HG03378 (cell line): ENCODE results near the gene SMAD6.

ENCODE experiments used
- ATAC-seq: cut with Tn5 transposase; IDR thresholded peaks from one replicate; pipeline ENCODE4 v1.9.1; 2021; ENCODE audit warnings: mild to moderate bottlenecking, moderate library complexity; ENCODE audit not compliant: unreplicated experiment

Gene SMAD6

DNA sequence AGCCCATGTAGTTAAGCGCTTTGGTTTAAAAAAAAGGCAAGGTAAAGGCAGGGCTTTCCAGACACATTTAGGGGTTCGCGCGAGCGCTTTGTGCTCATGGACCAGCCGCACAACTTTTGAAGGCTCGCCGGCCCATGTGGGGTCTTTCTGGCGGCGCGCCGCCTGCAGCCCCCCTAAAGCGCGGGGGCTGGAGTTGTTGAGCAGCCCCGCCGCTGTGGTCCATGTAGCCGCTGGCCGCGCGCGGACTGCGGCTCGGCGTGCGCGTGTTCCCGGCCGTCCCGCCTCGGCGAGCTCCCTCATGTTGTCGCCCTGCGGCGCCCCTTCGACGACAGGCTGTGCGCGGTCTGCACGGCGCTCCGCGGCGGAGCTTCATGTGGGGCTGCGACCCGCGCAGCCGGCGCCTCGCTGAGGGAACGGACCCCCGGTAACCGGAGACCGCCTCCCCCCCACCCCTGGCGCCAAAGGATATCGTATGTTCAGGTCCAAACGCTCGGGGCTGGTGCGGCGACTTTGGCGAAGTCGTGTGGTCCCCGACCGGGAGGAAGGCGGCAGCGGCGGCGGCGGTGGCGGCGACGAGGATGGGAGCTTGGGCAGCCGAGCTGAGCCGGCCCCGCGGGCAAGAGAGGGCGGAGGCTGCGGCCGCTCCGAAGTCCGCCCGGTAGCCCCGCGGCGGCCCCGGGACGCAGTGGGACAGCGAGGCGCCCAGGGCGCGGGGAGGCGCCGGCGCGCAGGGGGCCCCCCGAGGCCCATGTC, 927 bp downstream of the SMAD6 start:
- ATAC-seq: no peak

DNA sequence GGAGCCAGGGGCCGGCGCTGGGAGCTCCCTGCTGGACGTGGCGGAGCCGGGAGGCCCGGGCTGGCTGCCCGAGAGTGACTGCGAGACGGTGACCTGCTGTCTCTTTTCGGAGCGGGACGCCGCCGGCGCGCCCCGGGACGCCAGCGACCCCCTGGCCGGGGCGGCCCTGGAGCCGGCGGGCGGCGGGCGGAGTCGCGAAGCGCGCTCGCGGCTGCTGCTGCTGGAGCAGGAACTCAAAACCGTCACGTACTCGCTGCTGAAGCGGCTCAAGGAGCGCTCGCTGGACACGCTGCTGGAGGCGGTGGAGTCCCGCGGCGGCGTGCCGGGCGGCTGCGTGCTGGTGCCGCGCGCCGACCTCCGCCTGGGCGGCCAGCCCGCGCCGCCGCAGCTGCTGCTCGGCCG, 1.5 kb downstream of the SMAD6 start:
- no peak for ATAC-seq

DNA sequence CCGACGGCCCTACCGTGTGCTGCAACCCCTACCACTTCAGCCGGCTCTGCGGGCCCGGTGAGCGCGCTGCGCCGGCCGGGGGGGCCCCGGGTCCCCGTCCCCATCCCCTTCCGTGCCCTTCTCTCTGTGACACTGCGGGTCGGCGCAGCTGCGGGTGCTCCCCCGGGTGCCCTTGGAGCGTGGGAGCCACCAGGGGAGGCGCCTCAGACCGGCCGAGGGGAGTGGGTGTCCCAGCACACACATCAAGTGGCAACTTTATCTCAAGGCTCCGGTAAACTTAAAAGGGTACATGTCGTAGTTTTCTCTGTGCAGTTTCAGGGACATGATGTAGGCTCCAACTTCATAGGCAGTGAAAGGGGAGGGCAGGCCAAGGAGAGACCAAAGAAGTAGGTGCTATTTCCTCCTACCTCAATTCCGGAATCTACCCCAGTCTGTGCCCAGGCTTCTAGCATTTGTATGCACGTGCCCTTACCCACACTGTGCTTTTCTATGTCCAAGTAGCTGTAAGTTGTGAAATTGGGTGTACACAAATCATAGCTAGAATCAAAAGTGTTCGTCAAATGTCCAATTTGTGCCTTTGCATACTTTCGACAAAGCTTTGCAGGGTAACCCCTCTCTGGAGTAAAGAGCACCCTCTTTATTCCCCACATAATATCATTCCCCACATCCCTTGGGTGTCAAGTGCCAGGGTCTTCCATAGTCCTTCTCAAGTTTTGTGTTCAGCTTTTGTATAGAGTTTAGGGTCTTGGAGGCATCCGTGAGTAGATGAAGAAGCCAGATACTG, 2.2 kb downstream of the SMAD6 start:
- ATAC-seq: no peak

DNA sequence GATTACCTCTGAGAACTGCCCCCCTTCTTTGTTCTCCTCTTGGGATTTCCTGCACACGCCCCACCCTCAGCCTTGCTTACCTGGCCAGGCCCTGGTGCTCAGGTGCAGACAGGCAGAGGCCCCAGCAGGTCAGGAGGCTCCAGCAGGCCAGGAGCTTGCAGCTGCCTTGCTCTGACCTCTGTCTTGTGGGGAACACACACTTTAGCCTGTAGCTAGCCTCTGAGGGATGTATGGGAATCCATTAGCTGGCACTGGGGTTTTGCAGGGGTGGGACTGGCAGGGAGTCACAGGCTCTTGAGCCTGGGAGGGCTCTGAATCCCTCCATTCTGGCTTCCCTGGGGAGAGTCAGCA, 2.7 kb downstream of the SMAD6 start:
- no peak for ATAC-seq

DNA sequence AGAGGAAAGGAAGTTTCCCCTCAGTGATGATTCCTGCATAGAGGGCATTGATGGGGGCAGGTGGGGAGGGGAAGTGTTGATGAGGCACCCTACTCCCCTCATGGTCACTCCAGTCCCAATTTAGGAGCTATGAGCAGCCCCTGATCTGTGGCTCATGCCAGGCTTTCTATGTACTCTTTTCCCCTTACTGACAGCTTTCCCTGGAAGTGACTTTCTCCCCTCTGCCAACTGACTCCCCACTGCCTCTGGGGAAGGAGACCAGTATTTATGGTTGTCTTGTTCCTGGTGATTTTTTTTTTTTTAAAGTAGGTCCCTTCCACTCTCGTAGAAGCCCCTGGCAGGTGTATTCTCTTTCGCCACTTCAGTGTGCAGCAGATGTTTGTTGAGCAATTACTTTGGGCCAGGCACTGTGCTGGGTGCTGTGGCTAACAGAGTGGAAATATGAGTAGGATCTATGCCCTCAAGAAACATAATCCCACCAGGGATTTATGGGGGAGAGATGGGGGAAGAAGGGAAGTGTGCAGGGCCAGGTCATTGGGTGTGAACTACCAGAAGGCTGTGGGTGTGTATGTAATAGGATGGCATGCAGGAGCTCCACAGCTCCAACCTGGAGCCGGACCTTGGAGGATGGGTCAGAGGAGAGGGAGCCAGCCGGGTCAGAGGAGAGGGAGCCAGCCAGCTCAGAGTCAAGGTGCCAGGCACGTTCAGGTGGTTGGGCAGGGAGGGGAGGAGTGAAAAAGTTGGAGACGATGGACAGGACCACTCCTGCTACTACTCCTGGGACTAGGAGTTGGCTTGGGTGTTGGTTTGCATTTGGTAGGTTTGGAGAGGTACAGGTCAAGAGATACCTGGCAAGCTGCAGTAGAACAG, 3.5 kb downstream of the SMAD6 start:
- no peak for ATAC-seq

DNA sequence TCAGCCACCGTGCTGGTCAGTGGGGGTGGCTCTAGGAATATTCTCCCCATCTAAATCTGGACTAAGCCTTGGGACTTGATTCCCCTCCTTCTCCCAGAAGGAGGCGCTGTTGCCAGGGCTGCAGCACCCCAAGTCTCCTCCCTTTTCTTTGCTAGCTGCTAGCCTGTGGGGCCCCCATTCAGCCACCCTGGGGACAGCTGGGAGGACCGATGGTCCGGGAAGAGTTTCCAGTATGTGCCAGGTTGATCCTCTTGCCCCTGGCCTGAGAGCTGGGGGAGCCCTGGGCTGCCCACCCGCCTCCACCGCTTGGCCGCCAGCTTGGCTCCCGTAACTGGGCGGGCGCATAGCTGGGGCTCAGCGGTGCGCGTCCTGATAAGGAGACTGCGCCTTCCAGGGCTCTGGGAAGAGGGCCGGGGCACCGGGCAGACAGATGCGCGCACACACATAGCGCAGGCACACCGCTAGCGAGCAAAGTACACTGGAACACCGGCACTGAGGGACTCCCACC, 4.2 kb downstream of the SMAD6 start:
- no peak for ATAC-seq

DNA sequence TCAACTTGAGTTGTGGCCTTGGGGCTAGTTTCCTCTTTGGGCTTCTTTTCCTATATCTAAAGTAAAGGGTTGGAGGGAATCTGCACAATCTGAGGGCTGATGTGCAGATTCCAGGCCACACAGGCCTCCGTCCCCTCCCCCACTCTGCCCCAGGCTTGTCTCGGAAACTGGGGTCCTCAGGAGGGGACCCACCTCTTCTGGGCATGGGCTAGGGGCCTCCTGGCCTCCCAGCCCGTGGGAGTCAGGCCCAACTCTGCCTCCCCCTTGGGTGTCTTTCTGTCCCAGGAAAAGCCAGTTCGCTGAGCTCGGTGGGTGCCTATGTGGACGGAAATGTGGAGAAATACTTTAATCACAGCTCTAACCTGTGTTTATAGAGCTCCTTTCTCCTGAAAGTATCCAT, 4.8 kb downstream of the SMAD6 start:
- no peak for ATAC-seq

DNA sequence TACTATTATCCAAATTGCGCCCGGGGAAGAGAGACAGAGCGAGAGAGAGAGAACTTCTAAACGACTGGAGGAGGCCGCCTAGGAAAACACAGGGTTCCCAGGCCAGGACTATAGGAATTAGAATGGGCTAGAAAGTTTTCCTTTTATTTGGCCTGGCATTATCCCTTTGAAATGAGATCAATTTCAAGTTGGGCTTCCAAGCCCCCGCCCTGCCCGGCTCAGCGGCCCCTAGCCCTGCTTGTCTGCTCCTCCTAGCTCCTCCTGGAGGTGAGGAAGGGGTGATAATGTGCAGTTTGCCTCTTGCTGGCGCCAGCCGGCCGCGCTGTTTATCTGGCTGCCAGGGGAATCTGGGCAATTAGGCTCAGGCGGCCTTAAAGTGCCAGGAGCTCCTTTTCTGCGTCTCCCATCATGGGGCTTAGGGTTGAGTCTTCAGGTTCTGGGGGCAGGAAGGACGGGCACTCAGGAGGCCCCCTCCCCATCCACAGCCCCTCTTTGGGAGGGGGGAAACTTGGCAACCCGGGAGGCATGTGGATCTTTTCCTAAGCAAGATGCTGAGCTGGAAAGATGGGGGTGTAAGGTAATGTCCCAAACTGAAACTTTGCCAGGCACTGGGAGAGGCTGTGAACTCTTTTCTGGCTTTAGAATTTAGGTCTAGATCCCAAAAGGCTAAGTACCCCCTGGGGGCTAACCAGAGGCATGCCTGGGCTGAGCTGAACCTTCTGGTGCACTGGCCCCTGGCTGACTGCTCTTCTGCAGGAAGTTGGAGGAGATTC, 5.5 kb downstream of the SMAD6 start:
- no peak for ATAC-seq

DNA sequence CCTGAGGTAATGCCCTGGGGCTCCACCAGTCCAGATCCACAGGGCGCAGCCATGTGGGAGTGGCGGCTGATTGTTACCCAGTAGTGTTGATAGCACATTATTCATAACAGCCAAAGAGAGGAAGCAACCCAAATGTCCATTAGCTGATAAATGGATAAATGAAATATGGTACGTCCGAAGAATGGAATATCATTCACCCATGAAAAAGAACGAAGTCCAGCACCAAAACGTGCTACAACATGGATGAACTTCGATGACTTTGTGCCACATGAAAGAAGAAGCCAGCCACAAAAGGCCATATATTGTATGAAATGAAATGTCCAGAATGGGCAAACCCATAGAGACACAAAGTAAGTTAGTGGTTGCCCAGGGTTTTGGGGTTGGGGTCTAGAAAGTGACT, 6.4 kb downstream of the SMAD6 start:
- ATAC-seq: no peak

DNA sequence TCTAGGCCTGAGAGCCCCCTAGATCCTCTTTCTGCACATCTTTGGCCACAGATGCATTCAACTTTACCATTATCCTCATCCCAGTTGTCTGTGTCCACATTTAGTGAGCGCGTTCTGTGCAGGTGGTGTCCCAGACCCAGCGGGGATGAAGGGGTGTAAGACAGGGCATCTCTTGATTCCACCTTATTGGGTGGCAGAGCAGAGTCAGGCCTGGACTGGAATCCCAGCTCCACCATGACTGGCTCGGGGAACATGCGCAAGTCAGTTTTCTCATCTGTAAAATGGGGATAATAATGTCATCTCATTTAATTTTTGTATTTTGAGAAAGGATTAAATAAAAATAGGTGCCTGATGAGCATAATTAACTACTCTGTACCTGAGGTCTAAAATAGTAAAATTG, 7.8 kb downstream of the SMAD6 start:
- ATAC-seq: no peak

DNA sequence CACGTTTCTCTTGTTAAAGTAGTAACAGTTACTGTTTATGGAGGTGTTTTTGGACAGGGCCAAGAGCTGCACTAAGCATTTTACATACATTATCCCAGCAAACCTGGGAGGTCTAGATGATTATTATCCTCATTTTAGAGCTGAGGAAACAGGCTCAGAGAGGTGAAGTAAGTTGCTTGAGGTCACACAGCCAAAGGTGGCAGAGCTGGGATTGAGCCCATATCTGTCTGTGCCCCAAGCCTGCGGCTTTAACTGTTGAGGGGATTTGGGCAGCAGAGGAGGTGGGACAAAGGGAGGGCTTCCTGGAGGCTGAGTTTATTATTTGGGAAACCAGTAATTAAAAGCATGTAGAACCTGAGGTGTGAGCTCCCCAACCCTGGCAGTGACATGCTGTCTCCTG, 9.2 kb downstream of the SMAD6 start:
- no peak for ATAC-seq

DNA sequence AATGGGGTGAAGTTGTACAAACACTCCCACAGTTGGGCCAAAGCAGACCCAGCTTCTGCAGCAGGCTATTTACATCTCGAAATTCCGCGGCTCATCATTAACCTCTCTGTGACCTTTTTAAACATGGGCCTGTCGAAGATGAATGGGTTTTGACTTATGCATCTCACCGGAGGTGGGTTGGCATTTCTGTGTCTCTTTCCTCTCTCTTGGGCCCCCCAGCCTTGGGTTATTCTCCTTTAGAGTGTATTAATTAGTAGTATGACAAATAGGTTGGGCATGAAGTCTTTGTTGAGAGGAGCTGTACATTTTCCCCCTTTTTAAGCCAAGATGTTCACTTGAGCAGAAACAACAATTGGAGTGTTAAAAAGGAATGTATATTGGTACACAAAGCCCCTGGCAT, 9.8 kb downstream of the SMAD6 start:
- ATAC-seq: no peak

DNA sequence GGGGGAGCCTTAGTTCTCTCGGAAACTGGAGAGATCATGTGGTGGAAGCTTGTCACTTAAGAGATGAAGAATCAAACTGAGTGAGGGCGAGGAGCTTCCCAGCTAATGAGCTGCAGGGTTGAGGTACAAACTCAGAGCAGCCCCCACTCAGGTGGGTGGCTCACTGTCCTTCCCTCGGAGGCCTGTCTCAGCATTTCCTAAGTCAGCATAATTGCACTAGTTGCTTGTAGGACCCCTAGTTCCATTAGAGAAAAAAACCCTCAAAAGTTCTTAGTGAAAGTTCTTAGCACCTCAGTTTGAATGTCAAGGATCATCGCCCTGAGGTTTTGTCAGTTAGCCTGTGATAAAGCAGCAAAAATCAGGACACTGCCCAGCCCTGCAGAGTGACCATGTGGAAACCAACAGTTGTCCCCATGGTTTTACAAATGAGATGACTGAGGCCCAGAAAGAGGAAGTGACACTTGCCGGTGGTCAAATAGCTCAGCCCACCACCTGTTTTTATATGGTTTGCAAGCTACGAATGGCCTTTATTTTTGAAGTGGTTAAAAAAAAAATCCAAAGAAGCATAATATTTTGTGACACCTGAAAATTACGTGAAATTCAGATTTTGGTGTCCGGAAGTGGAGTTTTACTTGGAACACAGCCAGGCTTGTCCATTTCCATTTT, 11.9 kb downstream of the SMAD6 start:
- no peak for ATAC-seq

DNA sequence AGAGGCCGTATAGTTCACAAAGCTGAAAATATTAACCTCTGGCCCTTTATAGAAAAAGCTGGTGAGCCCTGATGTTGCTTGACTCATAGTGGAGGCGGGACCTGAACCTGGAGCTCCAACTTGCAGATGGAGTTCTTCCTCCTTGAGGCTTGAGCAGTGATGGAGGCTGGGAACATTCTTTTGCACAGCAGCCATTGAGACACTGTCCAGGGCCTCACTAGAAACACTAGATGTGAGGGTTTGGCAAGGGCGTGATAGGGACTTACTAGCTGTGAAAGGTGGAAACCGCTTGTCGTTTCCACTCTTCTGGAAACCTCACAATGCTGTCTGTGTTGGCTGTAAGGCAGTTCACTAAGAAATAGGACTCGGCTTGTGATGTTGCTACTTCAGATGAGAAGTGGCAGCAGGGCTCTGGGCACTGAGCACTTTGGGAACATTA, 12.5 kb downstream of the SMAD6 start:
- ATAC-seq: no peak

DNA sequence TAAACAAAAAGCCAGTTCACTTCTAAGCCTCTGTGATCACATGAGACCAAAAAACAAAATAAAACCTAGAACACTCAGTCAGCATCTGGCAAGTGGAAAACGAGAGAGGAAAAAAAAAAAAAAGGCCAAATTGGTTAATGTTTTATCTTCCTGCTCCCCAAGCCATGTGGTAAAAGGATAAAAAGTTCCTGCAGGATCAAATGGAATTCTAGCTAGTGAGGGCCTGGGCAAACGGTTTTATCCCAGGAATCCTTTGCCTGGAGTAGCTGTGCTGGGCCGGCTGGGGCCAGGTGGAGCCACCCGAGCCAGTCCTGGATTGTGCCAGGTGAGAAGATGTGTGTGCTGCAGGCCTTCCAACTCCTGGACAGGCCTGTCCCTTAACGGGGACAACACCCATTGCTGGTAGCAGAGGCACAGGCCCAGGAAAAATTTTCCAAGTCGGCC, 13.2 kb downstream of the SMAD6 start:
- ATAC-seq: no peak

DNA sequence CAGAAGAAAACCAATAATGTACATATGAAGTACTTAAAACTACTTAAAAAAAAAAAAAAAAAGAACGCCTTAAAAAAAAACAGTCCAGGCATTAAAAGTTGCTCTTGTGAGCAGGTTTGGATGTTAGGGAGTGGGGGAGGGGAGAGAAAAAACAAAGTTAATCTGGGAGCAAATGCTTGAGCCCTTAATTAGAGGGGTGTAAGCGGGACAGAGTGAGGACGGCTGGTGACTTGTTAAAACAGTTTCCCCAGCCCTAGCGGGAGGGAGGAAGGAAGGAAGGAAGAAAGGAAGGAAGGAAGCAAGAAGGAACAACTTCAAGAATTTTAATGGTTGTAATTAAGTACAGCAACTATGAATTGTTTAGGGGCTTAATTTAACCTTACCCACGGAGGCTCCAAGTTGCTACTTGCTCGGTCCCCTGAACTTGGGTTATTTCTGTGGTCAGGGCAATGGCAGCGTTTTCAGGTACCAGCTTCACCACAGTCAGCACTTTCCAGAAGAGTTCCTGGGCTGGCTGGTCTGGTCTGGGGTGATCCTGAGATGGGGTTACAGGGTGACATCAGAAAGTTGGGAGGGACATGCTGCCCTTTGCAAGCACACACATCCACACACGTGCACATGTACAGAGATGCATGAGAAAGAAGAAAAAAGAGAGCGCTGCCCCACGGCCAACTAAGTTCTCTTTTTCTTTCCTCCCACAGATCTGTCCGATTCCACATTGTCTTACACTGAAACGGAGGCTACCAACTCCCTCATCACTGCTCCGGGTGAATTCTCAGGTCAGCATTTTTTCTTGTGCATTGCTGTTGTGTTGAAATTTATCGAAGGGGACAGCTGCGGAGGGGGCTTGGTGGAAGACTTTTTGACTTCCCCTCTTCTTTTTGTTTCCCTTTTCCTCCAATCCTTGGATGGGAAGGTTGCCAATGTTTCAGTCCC, 14.0 kb downstream of the SMAD6 start:
- no peak for ATAC-seq

DNA sequence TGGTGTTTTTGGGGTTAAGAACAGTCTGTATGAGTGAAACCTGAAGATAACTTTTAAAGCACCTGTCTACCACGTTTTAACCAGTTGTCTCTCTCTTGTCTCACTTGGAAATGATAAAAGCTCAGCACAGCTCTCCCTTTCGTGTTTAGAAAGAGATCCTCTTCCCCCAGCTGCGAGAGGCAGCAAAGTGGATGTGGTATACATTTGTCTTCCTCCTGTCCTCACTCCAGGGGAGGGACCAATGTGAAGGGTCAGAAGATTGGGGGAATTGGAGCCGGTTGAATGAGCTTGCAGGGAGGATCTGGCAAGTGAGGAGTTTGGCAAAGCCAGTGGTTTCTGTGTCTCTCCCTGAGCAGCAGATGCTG, 14.6 kb downstream of the SMAD6 start:
- ATAC-seq: no peak

DNA sequence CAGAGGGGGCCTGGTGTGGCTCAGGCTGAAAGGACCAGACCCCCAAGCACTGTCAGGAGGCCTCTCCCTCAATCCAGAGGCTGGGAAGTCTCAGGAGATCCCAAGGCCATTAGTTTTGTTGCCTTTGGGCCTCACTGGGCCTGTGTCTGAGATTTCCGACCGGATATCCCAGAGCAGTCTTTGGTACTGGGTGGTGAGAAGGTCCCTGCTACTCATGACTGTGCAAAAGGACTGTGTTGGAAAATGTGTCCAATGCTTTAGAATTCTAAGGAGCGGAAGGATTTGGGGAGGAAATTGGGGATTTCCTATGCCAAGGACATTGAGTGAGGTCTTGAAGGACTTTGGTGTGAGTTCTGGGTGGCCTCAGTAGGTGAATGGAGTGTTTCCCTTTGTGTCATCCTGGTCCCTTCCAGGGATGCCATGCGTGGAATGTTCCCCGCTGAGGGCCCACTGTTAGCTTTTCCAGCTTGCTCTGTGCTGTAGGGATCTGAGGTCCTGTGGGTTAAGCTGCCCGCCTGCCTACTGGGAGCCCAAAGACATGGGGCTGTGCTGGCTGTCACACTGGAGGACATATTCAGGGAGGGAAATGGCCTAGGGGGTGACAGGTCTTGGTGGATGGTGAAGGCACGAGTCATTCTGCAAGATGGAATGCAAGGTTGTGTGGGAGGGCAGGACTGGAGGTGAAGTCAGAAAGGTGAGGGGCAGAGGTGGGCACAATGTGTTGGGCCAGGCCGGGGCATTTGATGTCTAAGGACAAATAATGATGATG, 16.4 kb downstream of the SMAD6 start:
- no peak for ATAC-seq
